NCI-H82 treated with DMSO at 0.1 percent for 48 hours (cell line): ENCODE results near the gene WASF2.
"Not testable (repeated sequence)": the region's sequence is repeated elsewhere in the genome, so short reads cannot be mapped to it uniquely, and the experiment has no call there.

Experiments used
- DNase-seq: peaks from one replicate; lab custom pipeline; 2025; ENCODE audit not compliant: unreplicated experiment; lab: John Stamatoyannopoulos, UW

The WASF2 gene

DNA sequence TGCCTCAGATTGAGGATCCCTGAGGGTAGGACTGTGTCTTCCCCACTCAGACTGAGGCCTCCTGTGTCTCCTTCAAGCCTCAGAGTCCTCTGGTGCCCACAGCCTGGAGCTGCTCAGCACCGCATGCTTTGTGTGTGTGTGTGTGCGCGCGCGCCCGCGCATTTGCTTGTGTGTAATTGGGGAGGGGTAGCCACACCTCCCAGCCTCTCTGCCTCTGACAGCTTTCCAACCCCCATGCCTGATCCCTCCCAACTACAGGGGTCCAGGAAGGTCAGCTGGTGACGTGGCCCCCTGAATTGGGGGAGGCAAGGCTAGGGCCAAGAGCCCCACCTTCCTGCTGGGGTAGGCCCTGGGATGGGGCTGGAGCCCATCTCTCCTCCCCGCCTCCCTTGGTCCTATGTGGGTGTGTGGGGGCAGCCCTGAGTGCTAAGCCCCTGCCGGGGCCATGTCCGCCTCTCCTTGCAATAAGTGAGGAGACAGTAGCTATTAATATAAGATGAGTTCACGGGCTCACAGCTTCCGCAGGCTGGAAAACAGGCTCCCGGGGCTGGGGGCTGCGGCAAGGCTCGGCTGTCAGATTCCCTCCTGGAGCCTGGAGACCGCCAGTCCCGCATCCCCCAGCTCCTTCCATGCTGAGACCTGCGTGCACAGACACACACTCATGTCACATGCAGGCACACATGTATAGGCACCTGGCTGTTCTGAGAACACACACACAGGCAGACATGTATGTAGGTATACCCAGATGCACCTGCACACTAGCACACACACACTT, 90.5 kb downstream of the WASF2 start:
- DNase-seq: no peak

DNA sequence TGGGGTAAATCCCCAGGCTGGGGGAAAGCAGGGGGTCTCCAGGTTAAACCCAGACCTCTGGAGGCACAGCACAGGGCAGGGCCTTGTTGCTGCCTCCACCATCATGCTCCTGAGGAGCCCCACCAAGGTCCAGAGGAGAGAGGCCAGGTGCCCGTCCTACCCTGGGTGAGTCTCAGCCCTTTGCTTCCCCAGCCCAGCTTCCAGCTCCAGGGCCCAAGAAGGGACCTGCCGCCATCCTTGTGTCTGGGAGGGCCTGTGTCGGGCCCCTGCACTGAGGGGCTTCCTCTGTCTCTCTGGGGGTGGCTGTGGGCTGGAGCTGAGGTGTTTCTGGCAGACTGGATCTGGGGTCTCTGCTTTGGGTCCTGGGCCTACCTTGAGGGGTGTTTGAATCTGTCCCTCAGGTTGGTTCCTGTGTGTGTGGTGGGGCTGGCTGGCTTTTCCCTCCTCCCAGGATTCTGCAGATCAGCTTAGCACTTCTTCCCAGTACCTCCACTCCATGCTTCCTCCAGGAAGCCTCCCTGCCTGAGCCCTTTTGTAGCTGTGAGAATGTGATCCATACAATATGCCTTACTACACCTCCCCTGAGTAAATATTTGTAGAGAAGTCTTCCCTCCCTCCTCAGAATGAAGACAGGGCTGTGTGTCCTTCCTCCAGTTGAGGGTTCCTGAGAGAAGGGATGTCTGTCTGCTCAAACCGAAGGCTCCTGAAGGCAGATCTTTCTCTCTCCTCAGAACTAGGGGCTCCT, 91.4 kb downstream of the WASF2 start:
- no peak for DNase-seq

DNA sequence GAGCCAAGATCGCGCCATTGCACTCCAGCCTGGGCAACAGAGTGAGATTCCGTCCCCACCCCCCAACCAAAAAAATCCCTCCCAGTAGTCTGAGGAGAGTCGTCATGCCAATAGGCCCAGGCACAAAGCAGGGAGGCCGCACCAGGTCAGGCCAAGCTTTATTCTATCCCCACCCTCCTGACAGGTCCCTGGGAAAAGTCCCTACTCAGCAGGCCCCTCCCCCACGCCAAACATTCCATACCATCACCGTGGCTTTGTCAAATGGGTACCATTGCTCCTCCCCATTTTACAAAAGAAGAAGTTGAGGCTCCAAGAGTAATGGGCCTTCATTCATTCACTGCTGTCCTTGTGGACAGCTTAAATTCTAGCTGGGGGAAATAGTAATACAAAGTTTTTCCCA, 92.2 kb downstream of the WASF2 start:
- DNase-seq: no peak

DNA sequence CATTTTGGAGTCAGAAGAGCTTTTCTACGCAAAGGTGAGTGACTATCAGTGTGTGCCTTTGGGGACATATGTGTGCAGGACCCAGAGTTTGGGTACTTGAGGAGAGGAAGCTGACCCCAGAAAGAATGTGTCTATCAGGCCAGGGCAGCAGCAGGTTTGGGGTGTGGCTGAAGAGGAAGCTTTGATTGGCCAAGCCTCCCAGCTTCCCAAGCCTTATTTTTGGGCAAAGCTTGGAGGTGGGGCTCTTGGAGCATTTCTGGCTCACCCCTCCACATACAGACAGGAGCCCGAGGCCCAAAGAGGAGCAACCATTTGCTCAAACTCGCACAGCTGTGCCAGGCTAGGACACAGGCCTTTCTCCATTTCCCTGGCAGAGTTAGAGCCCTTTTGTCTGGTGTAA, 92.9 kb downstream of the WASF2 start:
- DNase-seq: no peak

DNA sequence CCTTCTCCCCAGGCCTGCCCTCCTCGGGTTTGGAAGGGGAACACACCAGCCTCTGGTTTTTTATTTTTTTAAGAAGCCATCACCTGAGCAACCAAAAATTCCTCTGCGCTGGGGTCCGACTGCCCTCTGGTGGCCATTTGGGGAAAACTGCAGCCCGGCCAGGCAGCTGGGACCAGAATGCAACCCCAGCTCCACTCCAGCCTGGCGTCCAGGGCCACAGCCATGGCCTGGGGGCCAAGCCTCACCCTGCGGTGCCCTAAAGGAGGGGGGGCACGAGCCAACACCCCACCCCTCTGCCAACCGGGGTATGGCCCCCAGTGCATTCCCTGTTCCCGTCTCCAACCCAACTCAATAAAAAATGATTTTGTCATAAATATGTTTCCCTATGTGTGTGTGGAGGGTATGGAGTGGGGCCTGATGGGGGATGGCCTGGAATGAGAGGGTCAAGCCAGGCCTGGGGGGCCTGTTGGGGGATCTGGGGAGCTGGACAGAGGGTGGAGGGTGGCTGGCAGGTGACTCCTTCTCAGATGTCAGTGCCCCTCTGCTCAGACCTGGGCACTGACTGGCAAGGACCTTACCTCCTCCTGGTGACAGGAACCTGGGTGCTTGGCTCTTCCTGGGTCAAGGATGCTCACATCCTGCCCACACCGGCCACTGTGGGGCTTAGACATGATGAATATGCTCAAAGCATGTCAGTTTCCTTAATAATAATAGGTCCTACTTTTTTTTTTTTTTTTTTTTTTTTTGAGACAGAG, 94.3 kb downstream of the WASF2 start:
- DNase-seq: peak; percentile 56

DNA sequence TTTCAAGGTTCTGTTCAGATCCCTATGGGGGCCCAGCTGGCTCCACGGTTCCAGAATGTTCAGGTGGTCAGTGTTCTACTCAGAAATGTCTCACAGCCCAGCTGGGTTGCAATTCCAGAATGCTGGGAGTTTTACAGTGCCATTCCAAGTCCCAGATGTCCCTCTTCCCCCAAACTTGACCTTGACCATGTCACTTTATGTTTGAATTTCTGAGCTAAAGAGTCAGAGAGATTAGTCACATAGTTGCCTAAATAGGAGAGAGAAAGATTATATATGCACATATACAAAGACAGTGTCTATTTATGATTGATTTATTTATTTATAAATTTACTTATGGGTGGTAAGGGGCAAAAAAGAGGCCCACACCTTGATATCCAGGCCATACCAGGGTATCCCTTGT, 95.0 kb downstream of the WASF2 start:
- DNase-seq: no peak

DNA sequence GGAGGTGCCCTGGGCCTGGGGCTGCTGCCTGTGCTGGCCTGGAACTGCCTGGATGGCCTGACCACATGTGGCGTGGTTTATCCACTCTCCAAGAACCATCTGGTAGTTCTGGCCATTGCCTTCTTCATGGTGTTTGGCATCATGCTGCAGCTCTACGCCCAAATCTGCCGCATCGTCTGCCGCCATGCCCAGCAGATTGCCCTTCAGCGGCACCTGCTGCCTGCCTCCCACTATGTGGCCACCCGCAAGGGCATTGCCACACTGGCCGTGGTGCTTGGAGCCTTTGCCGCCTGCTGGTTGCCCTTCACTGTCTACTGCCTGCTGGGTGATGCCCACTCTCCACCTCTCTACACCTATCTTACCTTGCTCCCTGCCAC, 95.7 kb downstream of the WASF2 start:
- no peak for DNase-seq

DNA sequence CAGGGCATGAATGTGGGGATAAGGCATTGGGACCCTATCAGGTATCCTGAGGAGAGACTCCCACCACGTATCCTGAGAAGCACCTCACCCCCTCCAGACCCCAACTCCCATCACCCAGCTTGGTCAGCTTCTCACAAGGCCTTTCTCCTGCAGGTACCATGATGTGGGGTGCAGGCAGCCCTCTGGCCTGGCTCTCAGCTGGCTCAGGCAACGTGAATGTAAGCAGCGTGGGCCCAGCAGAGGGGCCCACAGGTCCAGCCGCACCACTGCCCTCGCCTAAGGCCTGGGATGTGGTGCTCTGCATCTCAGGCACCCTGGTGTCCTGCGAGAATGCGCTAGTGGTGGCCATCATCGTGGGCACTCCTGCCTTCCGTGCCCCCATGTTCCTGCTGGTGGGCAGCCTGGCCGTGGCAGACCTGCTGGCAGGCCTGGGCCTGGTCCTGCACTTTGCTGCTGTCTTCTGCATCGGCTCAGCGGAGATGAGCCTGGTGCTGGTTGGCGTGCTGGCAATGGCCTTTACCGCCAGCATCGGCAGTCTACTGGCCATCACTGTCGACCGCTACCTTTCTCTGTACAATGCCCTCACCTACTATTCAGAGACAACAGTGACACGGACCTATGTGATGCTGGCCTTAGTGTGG, 96.2 kb downstream of the WASF2 start:
- no peak for DNase-seq

DNA sequence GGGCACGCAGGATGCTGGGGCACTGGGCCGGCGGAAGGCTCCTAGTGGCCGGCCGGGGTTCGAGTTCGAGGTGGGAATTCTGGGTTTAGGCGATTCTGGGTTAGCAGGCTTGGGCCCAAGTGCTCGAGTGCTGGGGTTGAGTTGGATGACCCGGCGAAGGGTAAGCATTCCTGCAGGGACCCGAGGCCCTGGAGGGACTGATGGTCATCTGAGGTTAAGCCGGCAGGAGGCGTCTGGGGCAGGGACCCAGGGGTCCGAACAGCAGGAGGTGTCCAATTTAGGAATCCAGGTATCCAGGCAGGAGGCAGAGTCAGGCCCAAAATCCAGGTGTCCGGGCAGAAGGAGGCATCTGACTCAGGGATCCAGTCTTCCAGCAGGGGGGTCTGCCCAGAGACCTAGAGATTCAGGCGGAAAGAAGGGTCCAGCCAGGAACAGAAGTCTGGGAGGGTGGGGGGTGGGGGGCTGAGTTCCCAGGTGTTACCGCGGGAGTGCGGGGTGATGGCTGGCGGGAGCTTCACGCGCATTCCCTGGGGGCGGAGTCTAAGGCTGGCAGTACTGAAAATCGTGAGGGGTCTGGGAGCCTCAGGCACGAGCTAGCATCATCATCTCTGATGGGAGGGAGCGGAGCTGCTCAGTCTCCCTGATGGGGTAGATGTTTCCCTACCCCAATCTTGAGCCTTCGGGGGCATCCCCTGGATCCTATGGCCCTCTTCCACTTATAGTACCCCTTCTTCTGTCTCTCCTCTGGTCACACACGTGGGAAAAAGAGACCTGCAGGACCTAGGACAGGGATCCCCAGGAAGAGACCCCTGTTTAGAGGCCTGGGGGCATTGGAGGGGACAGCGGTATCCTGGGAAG, 97.0 kb downstream of the WASF2 start:
- no peak for DNase-seq

DNA sequence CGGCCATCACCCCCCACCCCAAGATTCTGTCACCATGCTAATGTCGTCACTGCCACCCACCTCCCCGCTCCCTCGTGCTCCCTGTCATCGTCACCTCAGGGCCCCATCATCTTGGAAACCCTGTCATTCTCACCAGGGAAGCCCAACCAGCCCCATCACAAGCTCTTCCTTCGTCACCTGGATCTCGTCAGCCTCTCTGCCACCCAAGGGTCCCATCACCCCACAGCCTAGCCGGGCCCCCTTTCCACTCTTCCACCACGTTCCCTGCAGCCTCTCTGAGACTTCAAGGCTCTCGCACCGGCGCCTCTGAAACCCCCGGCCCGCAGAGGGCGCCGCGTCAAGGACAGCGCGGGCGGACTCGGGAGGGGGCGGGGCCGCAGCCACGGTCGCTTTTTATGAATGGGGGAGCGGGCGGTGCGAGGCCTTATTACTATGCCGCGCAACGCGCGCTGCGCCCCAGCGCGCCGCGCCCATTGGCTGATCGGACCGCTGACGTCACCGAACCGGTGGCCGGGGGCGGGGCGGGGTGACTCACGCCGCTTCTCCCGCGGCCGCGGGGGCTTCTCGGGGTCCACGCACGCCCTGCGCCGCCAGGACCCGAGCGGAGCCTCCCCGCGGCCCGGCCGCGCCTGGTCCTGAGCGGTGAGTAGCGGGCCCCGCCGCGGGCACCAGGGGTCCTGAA, 97.7 kb downstream of the WASF2 start, which contains the start of gene GPR3:
TSS of gene GPR3 (plus strand) at position 527 of the 682 bp plus-strand sequence. CDS start 1,177 bp downstream, outside the sequence.
- DNase-seq: peak; percentile 84

DNA sequence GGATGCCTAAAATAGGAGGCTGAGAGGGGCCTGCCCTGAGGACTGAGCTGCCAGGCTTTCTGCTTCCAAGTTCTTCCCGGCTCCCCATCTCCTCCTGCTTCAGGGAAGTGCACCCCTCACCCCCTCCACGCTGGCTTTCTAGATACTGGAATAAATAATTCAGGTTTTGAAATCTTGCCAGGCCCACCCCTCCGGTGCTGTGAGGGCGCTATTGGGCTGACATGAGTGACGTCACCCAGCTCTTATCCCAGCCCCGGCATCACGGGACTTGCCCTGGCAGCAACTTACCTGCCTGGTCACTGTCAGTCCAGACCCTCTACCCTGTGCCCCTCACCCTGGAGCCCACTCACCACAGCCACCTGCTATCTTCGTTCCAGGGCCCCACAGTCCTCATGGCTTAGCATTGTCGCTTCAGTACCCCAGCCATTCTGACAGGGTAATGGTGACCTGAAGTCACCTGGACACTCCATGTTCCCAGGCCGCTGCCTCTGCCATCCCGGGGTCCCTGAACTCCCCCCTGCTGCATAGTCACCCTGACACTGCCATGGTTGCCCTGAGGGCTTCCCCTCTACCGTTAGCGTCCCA, 98.4 kb downstream of the WASF2 start:
- DNase-seq: peak; percentile 21

DNA sequence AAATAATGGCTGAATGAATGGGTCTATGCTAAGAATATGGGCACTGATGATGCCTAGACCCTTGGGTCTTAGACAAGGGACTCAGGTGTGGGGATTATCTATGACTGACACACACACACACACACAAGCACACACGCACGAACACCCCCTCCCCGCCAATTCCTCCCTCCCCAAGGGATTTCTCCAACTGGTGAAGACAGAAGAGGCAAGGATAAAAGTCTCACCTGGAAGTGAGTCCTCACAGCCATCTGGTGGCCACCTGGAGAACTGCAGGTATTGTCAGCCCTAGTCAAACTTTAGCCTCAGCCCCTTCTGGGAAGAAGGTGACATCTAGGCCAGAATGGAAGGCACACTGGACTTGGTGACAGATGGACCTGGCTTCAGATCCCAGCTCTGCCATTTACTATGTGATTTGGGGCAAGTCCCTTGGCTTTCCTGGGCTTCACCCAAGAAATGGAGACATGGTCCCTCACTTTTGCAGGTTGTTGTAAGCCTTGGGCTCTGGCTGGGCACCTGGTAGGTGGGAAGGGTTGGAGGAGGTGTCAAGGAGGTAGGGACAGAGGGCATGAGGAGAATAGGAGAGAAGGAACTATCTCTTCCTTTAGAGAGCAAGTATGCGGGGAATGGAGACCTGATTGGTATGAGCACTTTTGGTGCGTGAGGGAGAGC, 101.5 kb downstream of the WASF2 start:
- peak; percentile 49 for DNase-seq

DNA sequence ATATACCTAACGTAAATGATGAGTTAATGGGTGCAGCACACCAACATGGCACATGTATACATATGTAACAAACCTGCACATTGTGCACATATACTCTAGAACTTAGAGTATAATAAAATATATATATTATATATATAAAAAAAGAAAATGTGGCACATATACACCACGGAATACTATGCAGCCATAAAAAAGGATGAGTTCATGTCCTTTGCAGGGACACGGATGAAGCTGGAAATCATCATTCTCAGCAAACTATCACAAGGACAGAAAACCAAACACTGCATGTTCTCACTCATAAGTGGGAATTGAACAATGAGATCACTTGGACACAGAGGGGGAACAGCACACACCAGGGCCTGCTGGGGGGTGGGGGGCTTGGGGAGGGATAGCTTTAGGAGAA, 105.2 kb downstream of the WASF2 start:
- DNase-seq: not testable (repeated sequence)

DNA sequence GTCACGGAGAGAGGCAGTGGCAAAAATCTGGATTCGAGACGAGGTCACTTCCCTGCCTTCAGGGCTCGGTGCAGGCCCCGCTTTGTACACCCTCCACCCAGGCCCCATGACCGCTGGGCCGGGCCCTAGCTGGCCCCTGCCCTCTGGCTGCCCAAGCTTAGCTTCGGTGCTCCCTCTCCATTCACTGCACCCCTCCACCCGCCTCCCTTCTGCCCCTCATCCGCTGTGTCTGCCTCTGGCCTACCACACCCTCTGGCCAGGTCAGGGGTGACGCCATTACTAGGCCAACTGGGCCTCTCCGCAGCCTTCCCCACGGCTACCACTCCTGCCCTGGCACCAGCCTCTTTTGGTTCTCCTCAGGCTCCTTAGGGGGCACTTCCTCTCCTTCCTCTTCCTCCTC, 106.3 kb downstream of the WASF2 start:
- no peak for DNase-seq

DNA sequence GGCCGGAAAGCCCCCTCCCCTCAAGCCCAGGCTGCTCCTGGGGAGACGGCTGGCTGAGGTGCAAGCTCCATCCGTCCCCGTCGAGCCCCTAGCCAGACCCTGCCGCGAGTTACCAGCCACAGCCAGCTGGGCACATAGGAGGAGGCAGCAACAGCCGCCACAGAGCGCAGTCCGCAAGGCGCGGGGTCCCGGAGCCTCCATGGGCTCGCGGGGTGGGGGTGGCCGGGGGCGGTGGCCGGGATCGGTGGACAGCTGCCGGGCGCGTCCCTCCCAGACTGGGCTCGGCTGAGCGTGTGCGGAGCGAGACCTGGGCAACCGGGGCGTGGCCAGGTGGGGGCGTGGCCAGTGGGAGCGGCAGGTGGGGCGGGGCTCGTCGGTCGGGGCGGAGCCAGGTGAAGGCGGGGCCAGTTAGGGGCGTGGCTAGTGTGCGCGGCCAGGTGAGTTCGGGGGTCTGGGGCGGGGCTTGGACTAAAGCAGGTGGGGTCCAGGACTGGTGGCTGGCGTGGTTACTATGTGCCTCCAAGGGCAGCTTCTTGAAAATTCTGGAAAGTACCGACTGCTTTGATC, 106.8 kb downstream of the WASF2 start, which contains the start of gene CD164L2:
TSS of gene CD164L2 (minus strand) at position 295 of the 567 bp plus-strand sequence. CDS start at position 201, 94 bp downstream.
- DNase-seq: no peak

DNA sequence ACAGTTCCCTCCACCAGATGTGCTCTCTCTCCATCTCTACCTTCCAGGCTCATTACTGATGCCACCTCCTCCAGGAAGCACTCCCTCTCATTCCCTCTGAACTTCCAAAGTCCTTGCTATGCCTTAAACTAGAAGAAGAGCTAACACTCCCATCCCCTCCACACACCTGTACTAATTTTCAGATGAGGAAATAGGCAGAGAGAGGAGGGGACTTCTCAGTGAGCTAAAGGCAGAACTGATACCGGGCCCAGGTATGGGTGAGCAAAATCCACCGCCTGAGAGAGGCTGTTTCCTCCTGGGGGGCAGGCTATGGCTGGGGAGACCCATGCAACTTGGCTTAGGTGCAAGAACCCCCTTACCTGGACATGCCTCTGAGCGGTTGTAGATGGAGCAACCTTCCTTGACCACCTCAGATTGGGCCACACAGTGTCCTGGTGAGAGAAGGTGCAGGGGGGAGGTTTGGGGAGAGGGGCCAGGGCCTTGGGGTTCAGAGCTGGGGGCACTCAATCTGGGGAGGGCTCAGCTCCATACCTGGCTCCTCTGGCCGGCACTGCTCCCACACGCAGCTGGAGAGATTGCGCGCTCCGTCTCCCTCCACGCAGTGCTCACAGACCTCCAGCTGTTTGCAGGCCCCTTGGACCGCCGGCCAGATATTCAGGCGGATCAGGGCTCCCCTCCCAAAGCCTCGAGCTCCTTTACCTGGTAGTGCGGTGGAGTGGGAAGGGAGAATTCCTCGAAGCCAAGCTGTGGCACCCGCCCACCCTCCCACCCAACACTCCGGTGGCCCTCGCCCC, 107.8 kb downstream of the WASF2 start:
- no peak for DNase-seq
